ENCODE data around the gene ERVFRD-1. TPM values are rescaled to one million over a fixed set of nuclear protein-coding genes. Genes with fewer than 3 reads are reported as not detected.

ERVFRD-1 gene
- not detected in 2 replicates for total RNA-seq

GRCh38 chr6:11110921-11111768, at the start of gene ERVFRD-1:
ERVFRD-1 (minus strand) TSS chr6:11111725; CDS start chr6:11105310, 6,415 bp downstream.

GRCh38 chr6:11093626-11094410, 17.7 kb downstream of the ERVFRD-1 start, which contains the start of gene SMIM13:
SMIM13 (plus strand) TSS chr6:11093834; CDS start chr6:11094314, 480 bp downstream.

Other genes starting within 250 kb of the ERVFRD-1 start
- not detected in 2 replicates for gene GCM2, start 229.7 kb downstream of the ERVFRD-1 start, total RNA-seq
- gene SYCP2L, start 224.7 kb downstream of the ERVFRD-1 start, total RNA-seq: 0.05 and 0.59 TPM in 2 replicates
- gene ELOVL2, start 67.4 kb downstream of the ERVFRD-1 start, total RNA-seq: 0.65 and 0.89 TPM in 2 replicates
- gene SMIM13, start 17.9 kb downstream of the ERVFRD-1 start, total RNA-seq: 16.4 and 19.3 TPM in 2 replicates
- 11.9 and 19.3 TPM in 2 replicates for gene NEDD9, start 120.9 kb upstream of the ERVFRD-1 start, total RNA-seq